HEK293 (cell line): Measurements from ENCODE around the gene RAB40C.
A peak's percentile ranks its signal among the peaks of the same experiment; 100 is the strongest.

ENCODE experiments used
- CTCF ChIA-PET: fragments of 350-600 bp; formaldehyde crosslinking; extraction: SDS; loops from one replicate; lab custom pipeline; 2021; ENCODE audit warnings: antibody characterized with exemption; lab: Yijun Ruan, JAX
- POLR2A ChIA-PET: fragments of 300-600 bp; formaldehyde crosslinking; extraction: SDS; loops from one replicate; lab custom pipeline; 2020; ENCODE audit warnings: antibody characterized with exemption, inconsistent platforms; lab: Yijun Ruan, JAX
- H3K27ac ChIP-seq: fragments of 200-500 bp; sonication (Bioruptor generic); 2 replicates; pipeline ENCODE4 v1.5.1; 2014; ENCODE audit warnings: low read depth, low read length, control low read depth, inconsistent platforms; ENCODE audit errors: extremely low read depth
- H3K36me3 ChIP-seq, 2 experiments: fragments of 200-500 bp in 1 of 2; sonication (Bioruptor generic) in 1 of 2; 1 replicate in 1 of 2; 2 replicates in 1 of 2; pipeline ENCODE4 v1.5.1; 2014 to 2017; ENCODE audit warnings: inconsistent platforms in 2 of 2, low read length in 2 of 2; ENCODE audit not compliant: control insufficient read depth in 2 of 2, insufficient read depth in 1 of 2
- H3K4me1 ChIP-seq: fragments of 200-500 bp; sonication (Bioruptor generic); 2 replicates; pipeline ENCODE4 v1.5.1; 2014; ENCODE audit warnings: mild to moderate bottlenecking, low read length, inconsistent platforms; ENCODE audit not compliant: control insufficient read depth, insufficient read depth
- H3K4me3 ChIP-seq: 2 replicates; pipeline ENCODE4 v1.5.1; 2011; ENCODE audit warnings: low read depth, mild to moderate bottlenecking, control low read depth, low read length, moderate library complexity
- H3K9me3 ChIP-seq: fragments of 200-500 bp; sonication (Bioruptor generic); 2 replicates; pipeline ENCODE4 v1.5.1; 2014; ENCODE audit warnings: low read depth, low read length, inconsistent platforms; ENCODE audit not compliant: control insufficient read depth, insufficient read depth
- AEBP2 ChIP-seq: fragments of 450-650 bp; formaldehyde crosslinking; IDR thresholded peaks from 2 replicates; pipeline ENCODE4 v1.5.1; 2016; ENCODE audit warnings: missing biosample characterization, missing genetic modification characterization, borderline replicate concordance
- CTCF ChIP-seq: fragments of 450-650 bp; formaldehyde crosslinking; IDR thresholded peaks from 2 replicates; pipeline ENCODE4 v1.5.1; 2016; ENCODE audit warnings: missing biosample characterization, missing genetic modification characterization
- ELK4 ChIP-seq: IDR thresholded peaks from 2 replicates; pipeline ENCODE4 v1.6.1; 2011; ENCODE audit warnings: mild to moderate bottlenecking, low read depth, low read length, borderline replicate concordance
- FEZF1 ChIP-seq: fragments of 450-650 bp; formaldehyde crosslinking; IDR thresholded peaks from 2 replicates; pipeline ENCODE4 v1.5.1; 2016; ENCODE audit warnings: missing biosample characterization, missing genetic modification characterization
- KLF7 ChIP-seq: fragments of 450-650 bp; formaldehyde crosslinking; IDR thresholded peaks from 2 replicates; pipeline ENCODE4 v1.5.1; 2016; ENCODE audit warnings: missing biosample characterization, missing genetic modification characterization, borderline replicate concordance
- OVOL3 ChIP-seq: fragments of 450-650 bp; formaldehyde crosslinking; IDR thresholded peaks from 2 replicates; pipeline ENCODE4 v1.5.1; 2016; ENCODE audit warnings: missing biosample characterization, missing genetic modification characterization
- RBAK ChIP-seq: fragments of 450-650 bp; formaldehyde crosslinking; IDR thresholded peaks from 2 replicates; pipeline ENCODE4 v1.5.1; 2016; ENCODE audit warnings: missing biosample characterization, missing genetic modification characterization
- TCF7L2 ChIP-seq: IDR thresholded peaks from 2 replicates; pipeline ENCODE4 v1.6.1; 2011; ENCODE audit warnings: low read depth, mild to moderate bottlenecking, inconsistent platforms, low read length, moderate library complexity, borderline replicate concordance
- ZFP3 ChIP-seq: fragments of 450-650 bp; formaldehyde crosslinking; IDR thresholded peaks from 2 replicates; pipeline ENCODE4 v1.5.1; 2016; ENCODE audit warnings: low read depth, missing biosample characterization, missing genetic modification characterization
- ZNF140 ChIP-seq: fragments of 450-650 bp; formaldehyde crosslinking; IDR thresholded peaks from 2 replicates; pipeline ENCODE4 v1.5.1; 2016; ENCODE audit warnings: missing biosample characterization, missing genetic modification characterization
- ZNF146 ChIP-seq: fragments of 450-650 bp; formaldehyde crosslinking; IDR thresholded peaks from 2 replicates; pipeline ENCODE4 v1.5.1; 2016; ENCODE audit warnings: missing biosample characterization, missing genetic modification characterization
- ZNF16 ChIP-seq: fragments of 450-650 bp; formaldehyde crosslinking; IDR thresholded peaks from 2 replicates; pipeline ENCODE4 v1.5.1; 2016; ENCODE audit warnings: low read depth, missing biosample characterization, missing genetic modification characterization
- ZNF2 ChIP-seq: fragments of 450-650 bp; formaldehyde crosslinking; IDR thresholded peaks from 2 replicates; pipeline ENCODE4 v1.5.1; 2016; ENCODE audit warnings: missing biosample characterization, missing genetic modification characterization
- ZNF311 ChIP-seq: fragments of 450-650 bp; formaldehyde crosslinking; IDR thresholded peaks from 2 replicates; pipeline ENCODE4 v1.5.1; 2017; ENCODE audit warnings: missing biosample characterization, missing genetic modification characterization, borderline replicate concordance
- ZNF423 ChIP-seq: fragments of 450-650 bp; formaldehyde crosslinking; IDR thresholded peaks from 2 replicates; pipeline ENCODE4 v1.5.1; 2016; ENCODE audit warnings: missing biosample characterization, missing genetic modification characterization
- ZNF426 ChIP-seq: fragments of 450-650 bp; formaldehyde crosslinking; IDR thresholded peaks from 2 replicates; pipeline ENCODE4 v1.5.1; 2017; ENCODE audit warnings: missing biosample characterization, missing genetic modification characterization, mild to moderate bottlenecking, inconsistent platforms, moderate library complexity
- ZNF48 ChIP-seq: fragments of 450-650 bp; formaldehyde crosslinking; IDR thresholded peaks from 2 replicates; pipeline ENCODE4 v1.5.1; 2016; ENCODE audit warnings: missing biosample characterization, missing genetic modification characterization
- ZNF513 ChIP-seq: fragments of 450-650 bp; IDR thresholded peaks from 2 replicates; pipeline ENCODE4 v1.5.1; 2018; ENCODE audit warnings: missing biosample characterization, missing genetic modification characterization
- ZNF580 ChIP-seq: fragments of 450-650 bp; formaldehyde crosslinking; IDR thresholded peaks from 2 replicates; pipeline ENCODE4 v1.5.1; 2016; ENCODE audit warnings: missing biosample characterization, missing genetic modification characterization
- ZNF626 ChIP-seq: fragments of 450-650 bp; sonication (Bioruptor Pico); formaldehyde crosslinking; IDR thresholded peaks from 2 replicates; pipeline ENCODE4 v1.5.1; 2018; ENCODE audit warnings: missing biosample characterization, missing genetic modification characterization, inconsistent platforms
- ZNF629 ChIP-seq: fragments of 450-650 bp; formaldehyde crosslinking; IDR thresholded peaks from 2 replicates; pipeline ENCODE4 v1.5.1; 2017; ENCODE audit warnings: missing biosample characterization, missing genetic modification characterization
- ZNF654 ChIP-seq: fragments of 450-650 bp; formaldehyde crosslinking; IDR thresholded peaks from 2 replicates; pipeline ENCODE4 v1.5.1; 2016; ENCODE audit warnings: low read depth, missing biosample characterization, missing genetic modification characterization
- ZNF677 ChIP-seq: fragments of 450-650 bp; IDR thresholded peaks from 2 replicates; pipeline ENCODE4 v1.5.0; 2018; ENCODE audit warnings: missing biosample characterization, mild to moderate bottlenecking, missing genetic modification characterization, moderate library complexity
- ZNF768 ChIP-seq: fragments of 450-650 bp; formaldehyde crosslinking; IDR thresholded peaks from 2 replicates; pipeline ENCODE4 v1.5.1; 2018; ENCODE audit warnings: missing biosample characterization, mild to moderate bottlenecking, missing genetic modification characterization

The RAB40C gene

GRCh38 chr16:591231-591630 is 1.4 kb downstream of the RAB40C start:
- CTCF ChIA-PET: interaction anchor here (0.7 kb wide), 1 partner anchor 493 kb away, joined by 5 read pairs; no protein-coding TSS in a partner anchor
- Histone ChIP-seq H3K27ac (no peak overlapping the region), H3K36me3 (peaks cover 0 to 3% of the 10 kb centered on the region in 2 experiments; a peak in 1 of 3 replicates), H3K4me1 (peaks cover 14% of the 10 kb centered on the region), H3K4me3 (no peak overlapping the region), H3K9me3 (no peaks in the 10 kb centered on the region)
- POLR2A ChIA-PET: interaction anchor here (1.4 kb wide), 1 partner anchor 22 kb away, joined by 4 read pairs; no protein-coding TSS in a partner anchor
- TF ChIP-seq ZNF16 (tag by site-specific recombination) (no peak), ZNF140 (tag by site-specific recombination) (no peak), ZNF426 (tag by site-specific recombination) (no peak), ZNF626 (tag by site-specific recombination) (no peak), ELK4 (no peak), ZNF146 (no peak), AEBP2 (tag by site-specific recombination) (no peak), ZNF311 (no peak), KLF7 (tag by site-specific recombination) (no peak), ZFP3 (tag by site-specific recombination) (no peak), OVOL3 (tag by site-specific recombination) (no peak), ZNF423 (no peak)

GRCh38 chr16:591892-592517 is 2.1 kb downstream of the RAB40C start:
- no peaks in the 10 kb centered on the region for H3K9me3 ChIP-seq
- H3K4me3 ChIP-seq: no peak overlapping the region
- H3K4me1 ChIP-seq: peaks cover 14% of the 10 kb centered on the region
- POLR2A ChIA-PET: interaction anchor here (1.0 kb wide), 1 partner anchor 10 kb away, joined by 5 read pairs; no protein-coding TSS in a partner anchor
- CTCF ChIA-PET: interaction anchor here (1.5 kb wide), 1 partner anchor 10 kb away, joined by 4 read pairs; no protein-coding TSS in a partner anchor
- H3K27ac ChIP-seq: no peak overlapping the region
- TF ChIP-seq ZNF768 (tag by site-specific recombination) (no peak), ZNF677 (tag by site-specific recombination) (peak; percentile 3; the same call in 1 of the 2 replicates)
- peaks cover 0 to 8% of the 10 kb centered on the region in 2 experiments; a peak in 1 of 3 replicates for H3K36me3 ChIP-seq

- peaks cover 0 to 8% of the 10 kb centered on the region in 2 experiments; a peak in 1 of 3 replicates for H3K36me3 ChIP-seq
- ChIA-PET POLR2A (interaction anchor here (1.0 kb wide), 1 partner anchor 11 kb away, joined by 5 read pairs; no protein-coding TSS in a partner anchor), CTCF (interaction anchor here (1.5 kb wide), 1 partner anchor 9 kb away, joined by 4 read pairs; no protein-coding TSS in a partner anchor)
- H3K27ac ChIP-seq: no peak overlapping the region
- no peaks in the 10 kb centered on the region for H3K9me3 ChIP-seq
- no peak overlapping the region for H3K4me3 ChIP-seq
- H3K4me1 ChIP-seq: peaks cover 14% of the 10 kb centered on the region
- TF ChIP-seq ZNF580 (tag by site-specific recombination): no peak
- no peak for TF ChIP-seq TCF7L2
- TF ChIP-seq ZNF48 (tag by site-specific recombination): no peak
- no peak for TF ChIP-seq ZNF654 (tag by site-specific recombination)
- TF ChIP-seq RBAK (tag by site-specific recombination): no peak
- TF ChIP-seq ZNF513 (tag by site-specific recombination): no peak
- TF ChIP-seq ZNF629: peak; percentile 43
- peak; percentile 57; the same call in 1 of the 2 replicates for TF ChIP-seq ZNF2 (tag by site-specific recombination)
- no peak for TF ChIP-seq FEZF1 (tag by site-specific recombination)
- TF ChIP-seq CTCF (tag by site-specific recombination): peak; percentile 88
These were observed 2.8 kb downstream of the RAB40C start for GRCh38 chr16:592518-593306.
